ENCODE results near the gene MEIS3. TPM values are rescaled to one million over a fixed set of nuclear protein-coding genes. Genes with fewer than 3 reads are reported as not detected.
"Not testable (repeated sequence)": the region's sequence is repeated elsewhere in the genome, so short reads cannot be mapped to it uniquely, and the experiment has no call there.

MEIS3 gene
- total and polyA plus RNA-seq, 7 donors = 0.83 to 2.4 (median 1.6) TPM

DNA sequence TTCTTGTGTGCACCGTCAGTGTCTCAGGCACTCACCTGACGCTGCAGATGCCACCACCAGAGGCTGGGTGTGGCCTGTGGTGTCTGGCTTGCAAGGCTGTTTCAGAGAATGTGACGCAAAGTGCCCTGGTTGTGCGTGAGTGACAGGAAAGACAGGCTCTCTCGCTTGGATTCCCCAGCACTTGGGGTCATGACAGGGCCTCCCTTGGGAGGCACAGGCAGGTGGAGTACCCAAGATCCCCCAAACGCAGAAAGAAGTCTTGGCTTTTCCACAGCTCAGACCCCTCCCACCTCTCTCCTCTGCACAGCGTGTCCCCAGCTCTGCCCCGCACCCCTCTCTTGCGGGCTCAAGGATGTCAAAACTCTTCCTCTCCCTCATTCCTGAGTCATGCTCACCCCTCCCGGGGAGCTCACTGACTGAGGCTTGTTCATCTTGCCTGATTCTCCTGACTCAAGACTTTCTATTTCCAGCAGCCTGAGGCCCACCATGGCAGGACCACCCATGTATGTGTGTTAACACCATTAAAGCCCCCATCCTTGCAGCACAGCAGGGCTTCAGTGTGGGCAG, 49.2 kb downstream of the MEIS3 start:
- Histone ChIP-seq H3K27me3 (ENCODE audit: insufficient read depth in 3 of 3, low read length in 2 of 3) (no peaks in the 10 kb centered on the region), H3K36me3 (ENCODE audit: insufficient read depth in 1 of 2, low read depth in 1 of 2) (peaks cover 12 to 92% of the 10 kb centered on the region in 2 donors), H3K4me3 (no peak overlapping the region), H3K27ac (no peak overlapping the region), H3K9me3 (no peaks in the 10 kb centered on the region), H3K4me1 (no peaks in the 10 kb centered on the region)
- TF ChIP-seq, protein P1, sequence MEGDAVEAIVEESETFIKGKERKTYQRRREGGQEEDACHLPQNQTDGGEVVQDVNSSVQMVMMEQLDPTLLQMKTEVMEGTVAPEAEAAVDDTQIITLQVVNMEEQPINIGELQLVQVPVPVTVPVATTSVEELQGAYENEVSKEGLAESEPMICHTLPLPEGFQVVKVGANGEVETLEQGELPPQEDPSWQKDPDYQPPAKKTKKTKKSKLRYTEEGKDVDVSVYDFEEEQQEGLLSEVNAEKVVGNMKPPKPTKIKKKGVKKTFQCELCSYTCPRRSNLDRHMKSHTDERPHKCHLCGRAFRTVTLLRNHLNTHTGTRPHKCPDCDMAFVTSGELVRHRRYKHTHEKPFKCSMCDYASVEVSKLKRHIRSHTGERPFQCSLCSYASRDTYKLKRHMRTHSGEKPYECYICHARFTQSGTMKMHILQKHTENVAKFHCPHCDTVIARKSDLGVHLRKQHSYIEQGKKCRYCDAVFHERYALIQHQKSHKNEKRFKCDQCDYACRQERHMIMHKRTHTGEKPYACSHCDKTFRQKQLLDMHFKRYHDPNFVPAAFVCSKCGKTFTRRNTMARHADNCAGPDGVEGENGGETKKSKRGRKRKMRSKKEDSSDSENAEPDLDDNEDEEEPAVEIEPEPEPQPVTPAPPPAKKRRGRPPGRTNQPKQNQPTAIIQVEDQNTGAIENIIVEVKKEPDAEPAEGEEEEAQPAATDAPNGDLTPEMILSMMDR (IDR thresholded peaks at IDR 0.05) = no peak
- ATAC-seq (peak in 2 of 4 donors; percentile 37 to 44), DNase-seq (peak in 1 of 2 donors; percentile 42)
- 84 to 88% (median 87%) methylated on average over 10 of the region's 10 CpGs for WGBS, 3 donors
- intact Hi-C loops (cut with DNase I) = no loop called here

DNA sequence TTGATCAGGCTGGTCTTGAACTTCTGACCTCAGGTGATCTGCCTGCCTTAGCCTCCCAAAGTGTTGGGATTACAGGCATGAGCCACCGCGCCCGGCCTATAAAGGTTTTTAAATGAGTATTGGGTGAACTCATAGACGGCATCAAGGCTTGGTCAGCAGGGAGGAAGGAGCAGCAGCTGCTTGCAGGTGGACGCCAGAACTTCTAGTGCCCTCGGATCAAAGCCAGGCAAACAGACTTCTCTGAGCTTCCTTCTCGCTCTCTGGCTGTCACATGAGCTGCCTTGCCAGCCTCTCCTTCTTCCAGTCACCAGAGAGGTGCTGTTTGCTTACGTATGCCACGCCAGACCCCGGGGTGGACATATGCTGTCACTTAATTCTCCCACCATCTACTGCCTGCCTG, 53.9 kb downstream of the MEIS3 start:
- peak in 3 of 4 donors; percentile 35 to 65 (median 52) for ATAC-seq
- Histone ChIP-seq H3K27ac (peak overlapping the region; percentile 23), H3K36me3 (ENCODE audit: insufficient read depth in 1 of 2, low read depth in 1 of 2) (peaks cover 0 to 95% of the 10 kb centered on the region in 2 donors)
- DNase-seq; H3K4me3 ChIP-seq; H3K9me3 ChIP-seq; H3K4me1 ChIP-seq; intact Hi-C loops (cut with DNase I); H3K27me3 ChIP-seq (ENCODE audit: insufficient read depth in 3 of 3, low read length in 2 of 3): not testable (repeated sequence)
- WGBS, 3 donors = 61 to 79% (median 72%) methylated on average over 9 to 10 of the region's 10 CpGs

DNA sequence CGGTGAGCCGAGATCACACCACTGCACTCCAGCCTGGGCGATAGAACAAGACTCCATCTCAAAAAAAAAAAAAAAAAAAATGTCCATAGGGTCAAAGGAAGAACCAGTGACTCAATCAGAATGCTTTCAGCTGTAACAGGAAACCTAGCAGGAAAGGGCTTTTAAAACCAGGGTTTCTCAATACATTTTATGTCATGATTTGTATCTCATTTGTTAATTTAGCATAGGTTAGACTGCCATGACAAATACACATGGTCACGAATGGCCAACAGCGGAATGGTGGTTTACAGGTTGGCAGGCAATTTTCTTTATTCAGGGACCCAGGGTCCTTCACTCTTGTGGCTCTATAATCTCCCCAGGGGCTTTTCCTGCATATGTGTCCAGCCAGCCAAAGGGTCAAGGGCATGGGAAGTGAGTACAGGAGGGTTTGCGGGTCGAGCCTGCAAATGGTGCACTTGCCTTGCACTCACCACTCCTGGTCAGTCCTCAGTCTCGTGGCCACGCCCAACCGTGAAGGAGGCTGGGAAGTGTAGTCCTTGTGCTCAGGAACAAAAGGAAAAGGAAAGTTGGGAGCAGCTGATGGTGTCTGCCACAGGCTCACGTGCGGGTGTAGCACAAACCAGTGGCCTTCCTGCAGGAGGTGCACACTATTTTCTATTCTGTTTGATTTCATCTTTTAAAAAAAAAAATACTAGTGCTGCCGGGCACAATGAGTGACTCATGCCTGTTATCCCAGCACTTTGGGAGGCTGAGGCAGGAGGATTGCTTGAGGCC, 55.4 kb downstream of the MEIS3 start:
- Histone ChIP-seq H3K27ac (no peak overlapping the region), H3K27me3 (ENCODE audit: insufficient read depth in 3 of 3, low read length in 2 of 3) (no peaks in the 10 kb centered on the region), H3K36me3 (ENCODE audit: insufficient read depth in 1 of 2, low read depth in 1 of 2) (peaks cover 4 to 95% of the 10 kb centered on the region in 2 donors), H3K9me3 (no peaks in the 10 kb centered on the region), H3K4me3 (no peak overlapping the region), H3K4me1 (no peaks in the 10 kb centered on the region)
- WGBS, 3 donors = 85 to 90% (median 86%) methylated on average over 13 of the region's 13 CpGs
- TF ChIP-seq, protein P1 (IDR thresholded peaks at IDR 0.05) = no peak
- intact Hi-C loops (cut with DNase I) = no loop called here
- ATAC-seq = no peak
- DNase-seq = no peak

DNA sequence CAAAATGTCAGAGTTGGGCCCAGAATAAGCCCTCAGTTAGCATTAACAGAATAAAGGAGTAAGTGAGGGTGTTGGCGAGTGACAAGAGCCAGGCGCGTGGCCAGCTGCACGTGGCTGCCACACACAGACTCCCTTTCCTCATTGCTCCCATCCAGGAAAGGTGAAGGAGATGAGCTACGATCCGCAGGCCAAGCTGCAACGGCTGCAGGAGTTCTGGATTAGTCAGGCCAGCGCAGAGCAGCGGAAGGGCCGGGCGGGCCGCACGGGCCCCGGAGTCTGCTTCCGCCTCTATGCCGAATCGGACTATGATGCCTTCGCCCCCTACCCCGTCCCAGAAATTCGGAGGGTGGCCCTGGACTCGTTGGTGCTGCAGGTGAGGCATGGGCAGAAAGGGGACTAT, 57.0 kb downstream of the MEIS3 start:
- no peaks in the 10 kb centered on the region for H3K4me1 ChIP-seq
- DNase-seq (no peak), ATAC-seq (no peak)
- peaks cover 7 to 98% of the 10 kb centered on the region in 2 donors for H3K36me3 ChIP-seq (ENCODE audit: insufficient read depth in 1 of 2, low read depth in 1 of 2)
- TF ChIP-seq, protein P1 (IDR thresholded peaks at IDR 0.05) = no peak
- 92 to 95% (median 93%) methylated on average over 21 of the region's 21 CpGs for WGBS, 3 donors
- no peaks in the 10 kb centered on the region for H3K9me3 ChIP-seq
- intact Hi-C loops (cut with DNase I) = no loop called here
- H3K27ac ChIP-seq = no peak overlapping the region
- H3K27me3 ChIP-seq (ENCODE audit: insufficient read depth in 3 of 3, low read length in 2 of 3) = no peaks in the 10 kb centered on the region
- H3K4me3 ChIP-seq = no peak overlapping the region

DNA sequence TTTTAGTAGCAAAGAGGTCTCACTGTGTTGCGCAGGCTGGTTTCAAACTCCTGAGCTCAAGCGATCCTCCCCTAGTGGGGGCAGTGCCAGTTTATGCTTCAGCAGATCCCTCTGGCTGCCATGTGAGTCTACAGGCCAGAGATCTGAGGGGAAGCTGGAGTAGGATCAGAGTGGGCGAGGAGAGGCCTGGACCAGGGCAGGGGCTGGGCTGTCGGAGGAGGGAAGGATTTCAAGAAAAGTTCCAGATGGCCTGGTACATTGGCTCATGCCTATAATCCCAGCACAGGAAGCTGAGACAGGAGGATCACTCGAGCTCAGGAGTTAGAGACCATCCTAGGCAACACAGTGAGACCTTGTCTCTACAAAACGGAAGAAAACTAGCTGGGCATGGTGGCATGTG, 60.4 kb downstream of the MEIS3 start:
- H3K4me3 ChIP-seq = no peak overlapping the region
- intact Hi-C loops (cut with DNase I) = no loop called here
- H3K4me1 ChIP-seq = no peaks in the 10 kb centered on the region
- no peak overlapping the region for H3K27ac ChIP-seq
- H3K27me3 ChIP-seq (ENCODE audit: insufficient read depth in 3 of 3, low read length in 2 of 3) = no peaks in the 10 kb centered on the region
- WGBS, 3 donors = 81 to 90% (median 89%) methylated on average over 6 of the region's 6 CpGs
- TF ChIP-seq, protein P1 (IDR thresholded peaks at IDR 0.05) = no peak
- ATAC-seq = no peak
- no peak for DNase-seq
- no peaks in the 10 kb centered on the region for H3K9me3 ChIP-seq
- H3K36me3 ChIP-seq (ENCODE audit: insufficient read depth in 1 of 2, low read depth in 1 of 2) = peaks cover 15 to 100% of the 10 kb centered on the region in 2 donors
